GM12878 (cell line): ENCODE measurements around the gene UNC13A. TPM values are rescaled to one million over a fixed set of nuclear protein-coding genes. Genes with fewer than 3 reads are reported as not detected.

ENCODE experiments used
- ATAC-seq: fragments of 200-7000 bp; cut with Tn5 transposase; 3 replicates; pipeline ENCODE4 v1.9.1; 2020; ENCODE audit warnings: mild to moderate bottlenecking, moderate library complexity
- BruUV-seq: library from RNA; stranded (reverse); fragments of 400-500 nt; replicated peaks from 2 replicates; lab custom pipeline; 2021; lab: Mats Ljungman, UMichigan
- CTCF ChIA-PET: fragments of 300-600 bp; sonication (Branson Sonifier 250); formaldehyde crosslinking; extraction: SDS; loops from one replicate; lab custom pipeline; 2021; ENCODE audit warnings: inconsistent platforms; lab: Yijun Ruan, JAX
- POLR2A ChIA-PET: fragments of 350-600 bp; formaldehyde crosslinking; extraction: SDS; loops from one replicate; lab custom pipeline; 2021; ENCODE audit warnings: inconsistent platforms; lab: Charles Lee
- RAD21 ChIA-PET: fragments of 300-600 bp; sonication (Branson Sonifier 250); formaldehyde crosslinking; loops from one replicate; lab custom pipeline; 2023; ENCODE audit warnings: antibody characterized with exemption; ENCODE audit not compliant: unreplicated experiment; lab: Charles Lee
- SMC1A ChIA-PET: fragments of 300-600 bp; sonication (Branson Sonifier 250); formaldehyde crosslinking; loops from one replicate; lab custom pipeline; 2023; ENCODE audit not compliant: unreplicated experiment, uncharacterized antibody; lab: Charles Lee
- DNase-seq: peaks from one replicate; pipeline ENCODE4 v3.0.0-alpha.2; 2011; ENCODE audit warnings: low read depth, low spot score
- FAIRE-seq: peaks from 3 replicates; lab custom pipeline; 2011; peaks lifted over from hg19 to GRCh38; lab: Jason Lieb, UNC
- H2AFZ ChIP-seq: 2 replicates; pipeline ENCODE4 v1.6.0; 2011; ENCODE audit warnings: low read depth, low read length, control low read depth; ENCODE audit not compliant: control insufficient read depth
- H3K27ac ChIP-seq: 2 replicates; pipeline ENCODE4 v1.5.1; 2011; ENCODE audit warnings: control low read depth; ENCODE audit not compliant: control insufficient read depth, insufficient read depth
- H3K27me3 ChIP-seq, 2 experiments: replicated peaks in 1 of 2; 2 replicates each; pipeline versions ENCODE4 v1.6.0 to v1.6.1; 2011; ENCODE audit warnings: low read length in 1 of 2; ENCODE audit not compliant: control insufficient read depth in 2 of 2, insufficient read depth in 2 of 2
- H3K36me3 ChIP-seq, 2 experiments: 2 replicates each; pipeline ENCODE4 v1.5.1; 2011; ENCODE audit warnings: low read length in 1 of 2; ENCODE audit not compliant: control insufficient read depth in 2 of 2, insufficient read depth in 2 of 2
- H3K4me1 ChIP-seq: 2 replicates; pipeline ENCODE4 v1.6.1; 2011; ENCODE audit warnings: mild to moderate bottlenecking, low read length, moderate library complexity, mixed read lengths; ENCODE audit not compliant: control insufficient read depth, insufficient read depth
- H3K4me2 ChIP-seq: 2 replicates; pipeline ENCODE4 v1.6.0; 2011; ENCODE audit warnings: control low read depth; ENCODE audit not compliant: control insufficient read depth, insufficient read depth
- H3K4me3 ChIP-seq: fragments of 200-600 bp; sonication (generic); 2 replicates; pipeline ENCODE4 v1.5.1; 2016
- H3K79me2 ChIP-seq: 2 replicates; pipeline ENCODE4 v1.6.0; 2011; ENCODE audit warnings: low read length; ENCODE audit not compliant: control insufficient read depth, insufficient read depth
- H3K9ac ChIP-seq: 2 replicates; pipeline ENCODE4 v1.8.0; 2011; ENCODE audit warnings: low read length, control low read depth, mixed read lengths; ENCODE audit not compliant: control insufficient read depth, insufficient read depth
- H3K9me3 ChIP-seq: replicated peaks from 3 replicates; pipeline ENCODE4 v1.5.1; 2011; ENCODE audit warnings: mild to moderate bottlenecking, low read length; ENCODE audit not compliant: control insufficient read depth, insufficient read depth
- H4K20me1 ChIP-seq: 2 replicates; pipeline ENCODE4 v1.6.0; 2011; ENCODE audit not compliant: control insufficient read depth, insufficient read depth
- CBX3 ChIP-seq: fragments of 200-600 bp; sonication (generic); IDR thresholded peaks from 2 replicates; pipeline ENCODE4 v1.6.1; 2016; ENCODE audit warnings: low read depth, borderline replicate concordance
- CBX5 ChIP-seq: sonication (generic); IDR thresholded peaks from 2 replicates; pipeline ENCODE4 v1.6.1; 2016; ENCODE audit warnings: low read depth, moderate library complexity, mild to moderate bottlenecking, inconsistent platforms
- EGR1 ChIP-seq, 2 experiments: IDR thresholded peaks; 1 replicate in 1 of 2; 2 replicates in 1 of 2; pipeline ENCODE4 v1.6.1; 2011 to 2012; ENCODE audit warnings: low read depth in 2 of 2, low read length in 2 of 2, borderline replicate concordance in 1 of 2, mild to moderate bottlenecking in 1 of 2, moderate library complexity in 1 of 2
- KAT2A ChIP-seq: conservative IDR thresholded peaks from 2 replicates; pipeline ENCODE4 v1.6.1; 2011; ENCODE audit warnings: low read depth, low read length; ENCODE audit not compliant: control insufficient read depth
- KDM1A ChIP-seq: fragments of 200-600 bp; sonication (generic); IDR thresholded peaks from 2 replicates; pipeline ENCODE4 v1.6.1; 2016; ENCODE audit warnings: borderline replicate concordance
- SUZ12 ChIP-seq: fragments of 200-600 bp; sonication (generic); IDR thresholded peaks from one replicate; pipeline ENCODE4 v1.6.1; 2018; ENCODE audit warnings: antibody characterized with exemption, mild to moderate bottlenecking; ENCODE audit not compliant: unreplicated experiment
- WGBS: methylation state at CpG from one replicate; pipeline ENCODE4 v1.1.6; 2016; ENCODE audit warnings: low lambda C conversion rate; ENCODE audit not compliant: insufficient replicate concordance, insufficient coverage; ENCODE audit errors: missing lambda C conversion rate; 5-methylcytosine and 5-hydroxymethylcytosine counted together
- in situ Hi-C: fragments of 300-500 bp; cut with MboI; formaldehyde crosslinking; loops from 9 replicates; pipeline ENCODE4 v1.14.3; 2018; ENCODE audit warnings: mixed read lengths
- intact Hi-C: fragments of 100-400 bp; cut with micrococcal nuclease; formaldehyde crosslinking; loops from one replicate; pipeline ENCODE4 v1.14.2; 2022; ENCODE audit not compliant: unreplicated experiment
- polyA plus RNA-seq, 11 experiments: library from polyadenylated mRNA; depleted of rRNA in 4 of 11; unstranded in 6 of 11; stranded (reverse) in 5 of 11; fragments of >200 nt; fragmentation: Nextera tagmentation in 4 of 11; fragmentation: Illumina TruSeq in 1 of 11; extraction: Ambion mirVana in 4 of 11; extraction: Trizol in 1 of 11; gene quantifications; 1 replicate in 1 of 11; 2 replicates in 10 of 11; pipeline versions ENCODE4 v1.2.1 to v1.2.3, GENCODE V29; 2011 to 2016; ENCODE audit warnings: inconsistent platforms in 2 of 11, missing spikeins in 2 of 11, low read depth in 1 of 11
- total RNA-seq, 4 experiments: library from RNA; depleted of rRNA in 3 of 4; stranded (reverse); fragments of >200 nt in 3 of 4; fragmentation: Illumina TruSeq in 1 of 4; extraction: Trizol in 1 of 4; gene quantifications; 2 replicates each; pipeline versions ENCODE4 v1.2.1 to v1.2.3, GENCODE V29; 2013 to 2021
- TF ChIP-seq, protein P1 (sequence below): fragments of 450-650 bp; IDR thresholded peaks from 2 replicates; pipeline ENCODE4 v1.6.1; 2016; ENCODE audit warnings: mild to moderate bottlenecking
- TF ChIP-seq, protein P2 (sequence below): fragments of 450-650 bp; IDR thresholded peaks from 2 replicates; pipeline ENCODE4 v1.6.1; 2016; ENCODE audit warnings: mild to moderate bottlenecking, moderate library complexity, borderline replicate concordance
- TF ChIP-seq, protein P3 (sequence below): IDR thresholded peaks from 2 replicates; pipeline ENCODE4 v1.6.1; 2012; ENCODE audit warnings: low read length, inconsistent platforms
- TF ChIP-seq, protein P4 (sequence below): fragments of 150-350 bp; IDR thresholded peaks from 2 replicates; pipeline ENCODE4 v1.6.1; 2016; ENCODE audit warnings: low read depth, low read length

UNC13A gene
- total and polyA plus RNA-seq, 10 of the 15 experiments (the other 5 are each of a cell fraction or from before 2014, with no cell fraction given), result under 0.01 to 0.23 (median 0.13) TPM; not detected in 1

DNA sequence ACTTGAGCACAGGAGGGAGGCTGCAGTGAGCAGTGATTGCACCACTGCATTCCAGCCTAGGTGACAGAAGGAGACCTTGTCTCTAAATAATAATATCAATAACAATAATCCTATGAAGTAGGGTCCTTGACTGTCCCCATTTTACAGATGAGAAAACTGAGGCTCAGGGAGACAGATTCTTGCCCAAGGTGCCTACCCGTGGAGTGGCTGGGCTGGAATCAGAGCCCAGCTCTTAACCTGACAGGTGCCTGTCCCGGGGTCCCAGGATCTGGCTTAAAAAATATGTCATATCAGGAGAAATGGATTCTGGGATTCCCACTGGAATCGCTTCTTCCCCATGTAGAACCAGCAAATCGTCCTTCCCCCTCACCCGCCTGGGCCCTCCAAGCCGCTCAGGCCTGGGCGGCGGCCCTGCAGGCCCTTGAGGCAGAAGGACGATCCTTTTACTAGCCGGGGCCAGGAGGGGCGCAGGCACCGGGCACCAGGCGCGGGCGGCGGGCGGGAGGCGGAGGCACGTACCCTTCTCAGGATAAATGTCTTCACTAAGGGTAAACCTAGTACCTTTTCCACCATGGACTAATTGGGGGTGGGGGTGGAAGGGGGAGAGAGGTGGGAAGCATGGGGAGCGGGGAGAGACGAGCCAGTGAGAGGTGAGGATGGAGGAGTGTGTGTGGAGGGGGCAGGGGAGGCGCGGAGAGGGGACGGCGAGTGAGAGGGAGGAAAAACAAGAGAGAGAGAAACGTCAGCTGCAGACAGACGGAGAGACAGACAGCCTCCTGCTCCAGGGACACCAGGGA lies 72.1 kb downstream of the UNC13A start (continued):
- TF ChIP-seq, protein P1, sequence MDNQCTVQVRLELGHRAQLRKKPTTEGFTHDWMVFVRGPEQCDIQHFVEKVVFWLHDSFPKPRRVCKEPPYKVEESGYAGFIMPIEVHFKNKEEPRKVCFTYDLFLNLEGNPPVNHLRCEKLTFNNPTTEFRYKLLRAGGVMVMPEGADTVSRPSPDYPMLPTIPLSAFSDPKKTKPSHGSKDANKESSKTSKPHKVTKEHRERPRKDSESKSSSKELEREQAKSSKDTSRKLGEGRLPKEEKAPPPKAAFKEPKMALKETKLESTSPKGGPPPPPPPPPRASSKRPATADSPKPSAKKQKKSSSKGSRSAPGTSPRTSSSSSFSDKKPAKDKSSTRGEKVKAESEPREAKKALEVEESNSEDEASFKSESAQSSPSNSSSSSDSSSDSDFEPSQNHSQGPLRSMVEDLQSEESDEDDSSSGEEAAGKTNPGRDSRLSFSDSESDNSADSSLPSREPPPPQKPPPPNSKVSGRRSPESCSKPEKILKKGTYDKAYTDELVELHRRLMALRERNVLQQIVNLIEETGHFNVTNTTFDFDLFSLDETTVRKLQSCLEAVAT, result no peak

DNA sequence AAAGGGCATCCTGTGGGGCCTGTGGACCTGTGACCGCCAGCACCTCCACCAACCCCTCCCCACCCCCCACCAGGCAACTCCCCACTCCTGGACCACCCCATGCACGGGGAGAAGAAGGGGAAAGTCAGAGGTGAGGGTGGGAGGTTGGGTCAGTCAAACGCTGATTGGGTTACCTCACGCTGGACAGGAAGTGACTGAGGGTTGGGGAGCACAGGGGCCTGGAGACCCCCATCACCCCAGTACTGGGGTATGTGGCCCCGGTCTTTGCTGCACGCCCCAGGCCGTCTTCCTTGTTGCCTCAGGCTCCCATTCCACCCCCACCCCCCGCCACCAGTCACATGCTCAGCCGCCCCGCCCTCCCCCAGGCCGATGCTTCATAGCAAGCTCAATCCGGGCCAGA lies 73.7 kb downstream of the UNC13A start:
- POLR2A ChIA-PET, result interaction anchor here (0.7 kb wide), 1 partner anchor 113 kb away, joined by 5 read pairs; no protein-coding TSS in a partner anchor
- DNase-seq, result no peak
- Histone ChIP-seq H3K4me2 (no peak overlapping the region), H3K4me1 (peaks cover 5% of the 10 kb centered on the region; the same call in 1 of the 2 replicates), H3K27ac (no peak overlapping the region), H2AFZ (no peak overlapping the region), H3K9me3 (no peaks in the 10 kb centered on the region; the same call in 2 of the 3 replicates), H3K4me3 (no peak overlapping the region), H3K27me3 (no peaks in the 10 kb centered on the region), H3K36me3 (no peaks in the 10 kb centered on the region), H3K79me2 (no peaks in the 10 kb centered on the region), H4K20me1 (no peaks in the 10 kb centered on the region), H3K9ac (no peak overlapping the region)
- SMC1A ChIA-PET, result no interaction called here
- intact Hi-C loops (no loop called here), in situ Hi-C loops (no loop called here)
- TF ChIP-seq, protein P2, sequence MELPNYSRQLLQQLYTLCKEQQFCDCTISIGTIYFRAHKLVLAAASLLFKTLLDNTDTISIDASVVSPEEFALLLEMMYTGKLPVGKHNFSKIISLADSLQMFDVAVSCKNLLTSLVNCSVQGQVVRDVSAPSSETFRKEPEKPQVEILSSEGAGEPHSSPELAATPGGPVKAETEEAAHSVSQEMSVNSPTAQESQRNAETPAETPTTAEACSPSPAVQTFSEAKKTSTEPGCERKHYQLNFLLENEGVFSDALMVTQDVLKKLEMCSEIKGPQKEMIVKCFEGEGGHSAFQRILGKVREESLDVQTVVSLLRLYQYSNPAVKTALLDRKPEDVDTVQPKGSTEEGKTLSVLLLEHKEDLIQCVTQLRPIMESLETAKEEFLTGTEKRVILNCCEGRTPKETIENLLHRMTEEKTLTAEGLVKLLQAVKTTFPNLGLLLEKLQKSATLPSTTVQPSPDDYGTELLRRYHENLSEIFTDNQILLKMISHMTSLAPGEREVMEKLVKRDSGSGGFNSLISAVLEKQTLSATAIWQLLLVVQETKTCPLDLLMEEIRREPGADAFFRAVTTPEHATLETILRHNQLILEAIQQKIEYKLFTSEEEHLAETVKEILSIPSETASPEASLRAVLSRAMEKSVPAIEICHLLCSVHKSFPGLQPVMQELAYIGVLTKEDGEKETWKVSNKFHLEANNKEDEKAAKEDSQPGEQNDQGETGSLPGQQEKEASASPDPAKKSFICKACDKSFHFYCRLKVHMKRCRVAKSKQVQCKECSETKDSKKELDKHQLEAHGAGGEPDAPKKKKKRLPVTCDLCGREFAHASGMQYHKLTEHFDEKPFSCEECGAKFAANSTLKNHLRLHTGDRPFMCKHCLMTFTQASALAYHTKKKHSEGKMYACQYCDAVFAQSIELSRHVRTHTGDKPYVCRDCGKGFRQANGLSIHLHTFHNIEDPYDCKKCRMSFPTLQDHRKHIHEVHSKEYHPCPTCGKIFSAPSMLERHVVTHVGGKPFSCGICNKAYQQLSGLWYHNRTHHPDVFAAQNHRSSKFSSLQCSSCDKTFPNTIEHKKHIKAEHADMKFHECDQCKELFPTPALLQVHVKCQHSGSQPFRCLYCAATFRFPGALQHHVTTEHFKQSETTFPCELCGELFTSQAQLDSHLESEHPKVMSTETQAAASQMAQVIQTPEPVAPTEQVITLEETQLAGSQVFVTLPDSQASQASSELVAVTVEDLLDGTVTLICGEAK, result no peak
- TF ChIP-seq, protein P3, sequence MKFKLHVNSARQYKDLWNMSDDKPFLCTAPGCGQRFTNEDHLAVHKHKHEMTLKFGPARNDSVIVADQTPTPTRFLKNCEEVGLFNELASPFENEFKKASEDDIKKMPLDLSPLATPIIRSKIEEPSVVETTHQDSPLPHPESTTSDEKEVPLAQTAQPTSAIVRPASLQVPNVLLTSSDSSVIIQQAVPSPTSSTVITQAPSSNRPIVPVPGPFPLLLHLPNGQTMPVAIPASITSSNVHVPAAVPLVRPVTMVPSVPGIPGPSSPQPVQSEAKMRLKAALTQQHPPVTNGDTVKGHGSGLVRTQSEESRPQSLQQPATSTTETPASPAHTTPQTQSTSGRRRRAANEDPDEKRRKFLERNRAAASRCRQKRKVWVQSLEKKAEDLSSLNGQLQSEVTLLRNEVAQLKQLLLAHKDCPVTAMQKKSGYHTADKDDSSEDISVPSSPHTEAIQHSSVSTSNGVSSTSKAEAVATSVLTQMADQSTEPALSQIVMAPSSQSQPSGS, result no peak
- TF ChIP-seq, protein P4, sequence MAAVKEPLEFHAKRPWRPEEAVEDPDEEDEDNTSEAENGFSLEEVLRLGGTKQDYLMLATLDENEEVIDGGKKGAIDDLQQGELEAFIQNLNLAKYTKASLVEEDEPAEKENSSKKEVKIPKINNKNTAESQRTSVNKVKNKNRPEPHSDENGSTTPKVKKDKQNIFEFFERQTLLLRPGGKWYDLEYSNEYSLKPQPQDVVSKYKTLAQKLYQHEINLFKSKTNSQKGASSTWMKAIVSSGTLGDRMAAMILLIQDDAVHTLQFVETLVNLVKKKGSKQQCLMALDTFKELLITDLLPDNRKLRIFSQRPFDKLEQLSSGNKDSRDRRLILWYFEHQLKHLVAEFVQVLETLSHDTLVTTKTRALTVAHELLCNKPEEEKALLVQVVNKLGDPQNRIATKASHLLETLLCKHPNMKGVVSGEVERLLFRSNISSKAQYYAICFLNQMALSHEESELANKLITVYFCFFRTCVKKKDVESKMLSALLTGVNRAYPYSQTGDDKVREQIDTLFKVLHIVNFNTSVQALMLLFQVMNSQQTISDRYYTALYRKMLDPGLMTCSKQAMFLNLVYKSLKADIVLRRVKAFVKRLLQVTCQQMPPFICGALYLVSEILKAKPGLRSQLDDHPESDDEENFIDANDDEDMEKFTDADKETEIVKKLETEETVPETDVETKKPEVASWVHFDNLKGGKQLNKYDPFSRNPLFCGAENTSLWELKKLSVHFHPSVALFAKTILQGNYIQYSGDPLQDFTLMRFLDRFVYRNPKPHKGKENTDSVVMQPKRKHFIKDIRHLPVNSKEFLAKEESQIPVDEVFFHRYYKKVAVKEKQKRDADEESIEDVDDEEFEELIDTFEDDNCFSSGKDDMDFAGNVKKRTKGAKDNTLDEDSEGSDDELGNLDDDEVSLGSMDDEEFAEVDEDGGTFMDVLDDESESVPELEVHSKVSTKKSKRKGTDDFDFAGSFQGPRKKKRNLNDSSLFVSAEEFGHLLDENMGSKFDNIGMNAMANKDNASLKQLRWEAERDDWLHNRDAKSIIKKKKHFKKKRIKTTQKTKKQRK, result no peak
- TF ChIP-seq SUZ12 (no peak), KAT2A (no peak), CBX5 (no peak), CBX3 (no peak), KDM1A (no peak), EGR1 (IDR thresholded peaks at IDR 0.05; ENCODE audit: borderline replicate concordance in 1 of 2, low read depth in 2 of 2, low read length in 2 of 2) (no peak)
- no TSS peak for BruUV-seq
- RAD21 ChIA-PET, result no interaction called here
- no peak for ATAC-seq
- CTCF ChIA-PET, result no interaction called here
- WGBS, result 46% methylated on average over 5 of the region's 12 CpGs
- no peak for FAIRE-seq
